CD4-positive, alpha-beta T cell (primary cell): ENCODE measurements around the gene KCTD14. TPM values are rescaled to one million over a fixed set of nuclear protein-coding genes. Genes with fewer than 3 reads are reported as not detected.

Experiments
- ATAC-seq: fragments of 200-7000 bp; cut with Tn5 transposase; one replicate; pipeline ENCODE4 v1.10.0; 2022; ENCODE audit warnings: mild to moderate bottlenecking; ENCODE audit not compliant: poor library complexity
- CTCF ChIA-PET: fragments of 350-600 bp; sonication (Branson Sonifier 250); formaldehyde crosslinking; loops from one replicate; lab custom pipeline; 2021; ENCODE audit warnings: antibody characterized with exemption, inconsistent platforms; lab: Charles Lee
- POLR2A ChIA-PET: fragments of 350-600 bp; sonication (Branson Sonifier 250); formaldehyde crosslinking; loops from one replicate; lab custom pipeline; 2021; ENCODE audit warnings: antibody characterized with exemption, inconsistent platforms; lab: Charles Lee
- DNase-seq, 14 experiments: peaks; one replicate each; pipeline ENCODE4 v3.0.0-alpha.2; 2013 to 2020; ENCODE audit warnings: mixed read lengths in 2 of 14
- H3K27ac ChIP-seq, 2 donors: one replicate each; pipeline versions ENCODE4 v1.5.1 to v1.7.0; 2013; ENCODE audit warnings: low read length in 2 of 2, low read depth in 1 of 2, mild to moderate bottlenecking in 1 of 2
- H3K27me3 ChIP-seq, 2 experiments: 1 replicate in 1 of 2; 2 replicates in 1 of 2; pipeline versions ENCODE4 v1.6.1 to v1.7.0; 2013; ENCODE audit warnings: low read length in 2 of 2, control low read depth in 1 of 2, mild to moderate bottlenecking in 1 of 2, moderate library complexity in 1 of 2; ENCODE audit not compliant: insufficient read depth in 2 of 2, control insufficient read depth in 1 of 2
- H3K36me3 ChIP-seq: one replicate; pipeline ENCODE4 v1.6.1; 2013; ENCODE audit warnings: low read length, control low read depth; ENCODE audit not compliant: insufficient read depth
- H3K4me1 ChIP-seq: one replicate; pipeline ENCODE4 v1.6.1; 2013; ENCODE audit warnings: low read length, control low read depth; ENCODE audit not compliant: insufficient read depth
- H3K4me3 ChIP-seq: one replicate; pipeline ENCODE4 v1.5.1; 2013; ENCODE audit warnings: mild to moderate bottlenecking, low read length, moderate library complexity
- H3K9me3 ChIP-seq, 2 experiments: 1 replicate in 1 of 2; 2 replicates in 1 of 2; pipeline versions ENCODE4 v1.6.1 to v1.7.0; 2013; ENCODE audit warnings: low read length in 2 of 2, mild to moderate bottlenecking in 2 of 2, control low read depth in 1 of 2, moderate library complexity in 1 of 2; ENCODE audit not compliant: control insufficient read depth in 1 of 2, insufficient read depth in 1 of 2
- H3K27ac Mint-ChIP-seq: one replicate; pipeline ENCODE4 v1.8.0; 2020; ENCODE audit warnings: mixed read lengths
- H3K27me3 Mint-ChIP-seq: one replicate; pipeline ENCODE4 v1.8.0; 2021; ENCODE audit warnings: mixed read lengths
- H3K36me3 Mint-ChIP-seq: one replicate; pipeline ENCODE4 v1.8.0; 2021; ENCODE audit warnings: low read depth, mixed read lengths
- H3K4me1 Mint-ChIP-seq: one replicate; pipeline ENCODE4 v1.8.0; 2021; ENCODE audit warnings: low read depth, mixed read lengths
- H3K4me3 Mint-ChIP-seq: one replicate; pipeline ENCODE4 v1.8.0; 2020; ENCODE audit warnings: mild to moderate bottlenecking, mixed read lengths
- H3K9me3 Mint-ChIP-seq: one replicate; pipeline ENCODE4 v1.8.0; 2020; ENCODE audit warnings: mixed read lengths
- CTCF ChIP-seq: fragments of 200-600 bp; IDR thresholded peaks from one replicate; pipeline ENCODE4 v1.8.0; 2022; ENCODE audit warnings: antibody characterized with exemption, mild to moderate bottlenecking
- intact Hi-C, 2 experiments: fragments of 100-400 bp; cut with DNase I in 1 of 2; cut with micrococcal nuclease in 1 of 2; formaldehyde crosslinking; loops; one replicate each; pipeline versions ENCODE4 v1.15.1 to v1.9.0; 2023 to 2025; cut with DNase I, micrococcal nuclease
- total RNA-seq, 174 experiments: library from RNA in 2 of 174; stranded (reverse) in 2 of 174; gene quantifications; one replicate each; pipeline ENCODE4 v1.2.3 and lab custom pipeline; 2021 to 2026

KCTD14 gene
- total RNA-seq, 2 experiments from 2014 or later = 0.34 TPM; not detected in 1

- CTCF ChIA-PET = no interaction called here
- no peaks in the 10 kb centered on the region for H3K9me3 Mint-ChIP-seq
- H3K36me3 ChIP-seq = no peaks in the 10 kb centered on the region
- no peak overlapping the region for H3K27ac ChIP-seq
- H3K27ac Mint-ChIP-seq = no peak overlapping the region
- DNase-seq (no peak), ATAC-seq (no peak)
- H3K4me1 Mint-ChIP-seq = peaks cover 18% of the 10 kb centered on the region
- H3K9me3 ChIP-seq = no peaks in the 10 kb centered on the region
- no peak overlapping the region for H3K4me3 ChIP-seq
- H3K36me3 Mint-ChIP-seq = no peaks in the 10 kb centered on the region
- POLR2A ChIA-PET = no interaction called here
- no peaks in the 10 kb centered on the region for H3K27me3 Mint-ChIP-seq
- no peak overlapping the region for H3K4me3 Mint-ChIP-seq
- intact Hi-C loops = no loop called here
- H3K27me3 ChIP-seq = no peaks in the 10 kb centered on the region
- TF ChIP-seq CTCF = no peak
- peaks cover 9% of the 10 kb centered on the region for H3K4me1 ChIP-seq
Measured at GRCh38 chr11:78040691-78041379, 17.8 kb upstream of the KCTD14 start.

GRCh38 chr11:78039919-78040671 lies 17.0 kb upstream of the KCTD14 start:
- Mint-ChIP-seq H3K27ac (peak overlapping the region; percentile 6), H3K9me3 (no peaks in the 10 kb centered on the region), H3K4me3 (no peak overlapping the region), H3K4me1 (peaks cover 13% of the 10 kb centered on the region), H3K27me3 (no peaks in the 10 kb centered on the region), H3K36me3 (no peaks in the 10 kb centered on the region)
- CTCF ChIA-PET = no interaction called here
- no peak for ATAC-seq
- no peak overlapping the region for H3K4me3 ChIP-seq
- TF ChIP-seq CTCF = no peak
- H3K27ac ChIP-seq = no peak overlapping the region
- DNase-seq = peak in 3 of 14 experiments; percentile 7 to 19 (median 10)
- POLR2A ChIA-PET = no interaction called here
- intact Hi-C loops = no loop called here
- H3K4me1 ChIP-seq = peaks cover 6% of the 10 kb centered on the region
- no peaks in the 10 kb centered on the region for H3K36me3 ChIP-seq
- H3K9me3 ChIP-seq = no peaks in the 10 kb centered on the region
- no peaks in the 10 kb centered on the region for H3K27me3 ChIP-seq

- no peaks in the 10 kb centered on the region for H3K36me3 Mint-ChIP-seq
- Histone ChIP-seq H3K4me1 (peaks cover 6% of the 10 kb centered on the region), H3K27me3 (no peaks in the 10 kb centered on the region), H3K36me3 (no peaks in the 10 kb centered on the region), H3K27ac (no peak overlapping the region), H3K4me3 (no peak overlapping the region), H3K9me3 (no peaks in the 10 kb centered on the region)
- peak overlapping the region; percentile 6 for H3K27ac Mint-ChIP-seq
- no peak overlapping the region for H3K4me3 Mint-ChIP-seq
- no peaks in the 10 kb centered on the region for H3K9me3 Mint-ChIP-seq
- POLR2A ChIA-PET = no interaction called here
- H3K27me3 Mint-ChIP-seq = peaks cover 6% of the 10 kb centered on the region
- CTCF ChIA-PET = no interaction called here
- peaks cover 13% of the 10 kb centered on the region for H3K4me1 Mint-ChIP-seq
- no peak for DNase-seq
- intact Hi-C loops = no loop called here
- ATAC-seq = no peak
- TF ChIP-seq CTCF = no peak
Measured at GRCh38 chr11:78039391-78039918, 16.4 kb upstream of the KCTD14 start.
